Testis (tissue), 2 donors: ENCODE measurements around the gene LIF.

Source experiments
- CTCF ChIP-seq, 3 experiments: fragments of 450-650 bp in 2 of 3; fragments of 200-600 bp in 1 of 3; sonication (generic) in 1 of 3; IDR thresholded peaks; one replicate each; pipeline ENCODE4 v1.5.1; 2016 to 2019; ENCODE audit warnings: antibody characterized with exemption in 3 of 3, mild to moderate bottlenecking in 2 of 3, moderate library complexity in 1 of 3
- POLR2A ChIP-seq: fragments of 450-650 bp; IDR thresholded peaks from one replicate; pipeline ENCODE4 v1.6.1; 2017; ENCODE audit warnings: antibody characterized with exemption, mild to moderate bottlenecking, moderate library complexity

GRCh38 chr22:30221121-30221992 is 25.2 kb downstream of the LIF start:
- TF ChIP-seq CTCF (IDR thresholded peaks at IDR 0.05) (no peak), POLR2A (no peak)
